Caco-2 (cell line): ENCODE results near the gene ADGRA1. TPM values are rescaled to one million over a fixed set of nuclear protein-coding genes. Genes with fewer than 3 reads are reported as not detected.

Experiments
- BruUV-seq: library from RNA; stranded (reverse); fragments of 400-500 nt; replicated peaks from 2 replicates; lab custom pipeline; 2021; lab: Mats Ljungman, UMichigan
- CTCF ChIA-PET: fragments of 300-600 bp; sonication (Branson Sonifier 250); formaldehyde crosslinking; loops from one replicate; lab custom pipeline; 2022; ENCODE audit warnings: antibody characterized with exemption; lab: Charles Lee
- POLR2A ChIA-PET: fragments of 300-600 bp; sonication (Branson Sonifier 250); formaldehyde crosslinking; loops from one replicate; lab custom pipeline; 2022; ENCODE audit warnings: antibody characterized with exemption; lab: Charles Lee
- DNase-seq, 2 experiments: peaks; one replicate each; pipeline versions ENCODE4 v3.0.0 to v3.0.0-alpha.2; 2020 to 2022
- H3K27me3 ChIP-seq: replicated peaks from 2 replicates; pipeline ENCODE4 v1.6.0; 2011; ENCODE audit warnings: low read length; ENCODE audit not compliant: control insufficient read depth, insufficient read depth
- H3K36me3 ChIP-seq: 2 replicates; pipeline ENCODE4 v1.5.1; 2011; ENCODE audit warnings: low read length; ENCODE audit not compliant: control insufficient read depth, insufficient read depth
- H3K4me1 ChIP-seq: fragments of 250-450 bp; sonication (Bioruptor Pico); 2 replicates; pipeline ENCODE4 v1.5.1; 2020; ENCODE audit warnings: mild to moderate bottlenecking
- H3K4me3 ChIP-seq: 2 replicates; pipeline ENCODE4 v1.5.1; 2011; ENCODE audit warnings: low read depth, mild to moderate bottlenecking, control low read depth, low read length
- H3K9me3 ChIP-seq: fragments of 250-450 bp; sonication (Bioruptor Pico); 2 replicates; pipeline ENCODE4 v1.5.1; 2020; ENCODE audit warnings: mild to moderate bottlenecking, moderate library complexity
- H3K27ac Mint-ChIP-seq: one replicate; pipeline ENCODE4 v1.8.0; 2022; ENCODE audit warnings: mixed read lengths; ENCODE audit not compliant: unreplicated experiment
- H3K27me3 Mint-ChIP-seq: one replicate; pipeline ENCODE4 v1.8.0; 2022; ENCODE audit warnings: mixed read lengths; ENCODE audit not compliant: insufficient read depth, unreplicated experiment
- H3K36me3 Mint-ChIP-seq: one replicate; pipeline ENCODE4 v1.8.0; 2022; ENCODE audit warnings: mild to moderate bottlenecking, mixed read lengths; ENCODE audit not compliant: insufficient read depth, unreplicated experiment
- H3K4me1 Mint-ChIP-seq: one replicate; pipeline ENCODE4 v1.8.0; 2022; ENCODE audit warnings: low read depth, mixed read lengths; ENCODE audit not compliant: unreplicated experiment
- H3K4me3 Mint-ChIP-seq: one replicate; pipeline ENCODE4 v1.8.0; 2022; ENCODE audit warnings: mild to moderate bottlenecking, moderate library complexity, mixed read lengths; ENCODE audit not compliant: unreplicated experiment
- H3K9me3 Mint-ChIP-seq: one replicate; pipeline ENCODE4 v1.8.0; 2022; ENCODE audit warnings: mixed read lengths; ENCODE audit not compliant: unreplicated experiment
- CTCF ChIP-seq, 2 experiments: fragments of 200-600 bp in 1 of 2; IDR thresholded peaks; 1 replicate in 1 of 2; 2 replicates in 1 of 2; pipeline versions ENCODE4 v1.5.1 to v1.8.0; 2011 to 2022; ENCODE audit warnings: antibody characterized with exemption in 1 of 2, control low read depth in 1 of 2, inconsistent platforms in 1 of 2, low read depth in 1 of 2, low read length in 1 of 2, mild to moderate bottlenecking in 1 of 2, moderate library complexity in 1 of 2; ENCODE audit not compliant: insufficient read depth in 1 of 2, severe bottlenecking in 1 of 2, unreplicated experiment in 1 of 2
- intact Hi-C: fragments of 100-400 bp; cut with micrococcal nuclease; formaldehyde crosslinking; loops from one replicate; pipeline ENCODE4 v1.10.0; 2022; ENCODE audit not compliant: unreplicated experiment
- total RNA-seq: library from RNA; stranded (reverse); gene quantifications from 2 replicates; pipeline ENCODE4 v1.2.3, GENCODE V29; 2022

Gene ADGRA1
- total RNA-seq, 1 experiment from 2014 or later, result not detected

GRCh38 chr10:133070405-133070804 lies 17.3 kb upstream of the ADGRA1 start:
- H3K4me3 ChIP-seq, result no peak overlapping the region
- DNase-seq, result no peak
- intact Hi-C loops, result no loop called here
- ChIA-PET CTCF (no interaction called here), POLR2A (no interaction called here)
- H3K27me3 ChIP-seq, result no peaks in the 10 kb centered on the region
- no TSS peak for BruUV-seq
- Mint-ChIP-seq H3K27me3 (peaks cover 7% of the 10 kb centered on the region), H3K9me3 (no peaks in the 10 kb centered on the region), H3K27ac (no peak overlapping the region), H3K36me3 (no peaks in the 10 kb centered on the region), H3K4me3 (no peak overlapping the region), H3K4me1 (no peaks in the 10 kb centered on the region)
- no peak for TF ChIP-seq CTCF (IDR thresholded peaks at IDR 0.05; ENCODE audit: insufficient read depth in 1 of 2, low read depth in 1 of 2, low read length in 1 of 2, severe bottlenecking in 1 of 2, unreplicated experiment in 1 of 2)
- no peaks in the 10 kb centered on the region for H3K9me3 ChIP-seq
- no peaks in the 10 kb centered on the region for H3K36me3 ChIP-seq
- H3K4me1 ChIP-seq, result 0 out of 2 replicates have a peak, but pooled peaks cover 3% of the 10 kb centered on the region

GRCh38 chr10:133070810-133071209 lies 16.9 kb upstream of the ADGRA1 start:
- intact Hi-C loops, result no loop called here
- Histone ChIP-seq H3K27me3 (no peaks in the 10 kb centered on the region), H3K36me3 (no peaks in the 10 kb centered on the region), H3K9me3 (no peaks in the 10 kb centered on the region), H3K4me3 (no peak overlapping the region), H3K4me1 (0 out of 2 replicates have a peak, but pooled peaks cover 3% of the 10 kb centered on the region)
- H3K27ac Mint-ChIP-seq, result no peak overlapping the region
- DNase-seq, result no peak
- ChIA-PET CTCF (no interaction called here), POLR2A (no interaction called here)
- H3K4me3 Mint-ChIP-seq, result no peak overlapping the region
- BruUV-seq, result no TSS peak
- no peaks in the 10 kb centered on the region for H3K9me3 Mint-ChIP-seq
- no peaks in the 10 kb centered on the region for H3K4me1 Mint-ChIP-seq
- no peak for TF ChIP-seq CTCF (IDR thresholded peaks at IDR 0.05; ENCODE audit: insufficient read depth in 1 of 2, low read depth in 1 of 2, low read length in 1 of 2, severe bottlenecking in 1 of 2, unreplicated experiment in 1 of 2)
- peaks cover 7% of the 10 kb centered on the region for H3K27me3 Mint-ChIP-seq
- H3K36me3 Mint-ChIP-seq, result no peaks in the 10 kb centered on the region

DNA sequence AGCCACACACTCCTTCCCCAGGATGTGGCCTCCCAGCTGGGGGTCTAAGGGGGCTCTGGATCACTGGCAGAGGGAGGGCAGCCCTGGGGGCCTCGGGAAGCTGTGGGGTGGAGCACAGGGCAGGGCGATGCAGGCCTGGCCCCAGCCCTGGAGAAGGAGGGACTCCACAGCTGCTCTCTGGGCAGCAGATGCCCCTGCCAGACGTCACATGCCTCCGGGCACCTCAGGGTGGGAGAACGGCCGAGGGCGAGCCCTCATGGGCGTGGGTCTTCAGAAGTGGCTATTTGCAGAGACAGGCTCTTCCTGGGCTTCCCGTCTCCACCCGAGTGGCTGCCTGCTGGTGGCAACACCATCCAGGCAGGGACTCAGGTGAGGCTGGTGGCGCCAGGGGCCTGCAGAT lies 16.0 kb upstream of the ADGRA1 start:
- Histone ChIP-seq H3K36me3 (no peaks in the 10 kb centered on the region), H3K4me1 (0 out of 2 replicates have a peak, but pooled peaks cover 3% of the 10 kb centered on the region), H3K9me3 (no peaks in the 10 kb centered on the region), H3K27me3 (no peaks in the 10 kb centered on the region), H3K4me3 (no peak overlapping the region)
- Mint-ChIP-seq H3K4me3 (no peak overlapping the region), H3K9me3 (no peaks in the 10 kb centered on the region), H3K36me3 (no peaks in the 10 kb centered on the region), H3K4me1 (no peaks in the 10 kb centered on the region), H3K27ac (no peak overlapping the region), H3K27me3 (peaks cover 7% of the 10 kb centered on the region)
- ChIA-PET CTCF (no interaction called here), POLR2A (no interaction called here)
- intact Hi-C loops, result no loop called here
- TF ChIP-seq CTCF (IDR thresholded peaks at IDR 0.05; ENCODE audit: insufficient read depth in 1 of 2, low read depth in 1 of 2, low read length in 1 of 2, severe bottlenecking in 1 of 2, unreplicated experiment in 1 of 2), result no peak
- BruUV-seq, result no TSS peak
- DNase-seq, result no peak
